Measurements from ENCODE around the gene RCCD1. TPM values are rescaled to one million over a fixed set of nuclear protein-coding genes. Genes with fewer than 3 reads are reported as not detected.

Gene RCCD1
- total and polyA plus RNA-seq, 2 donors (not counting 3 experiments of a cell fraction or from before 2014, with no cell fraction given), result 8.8 to 15.3 TPM

DNA sequence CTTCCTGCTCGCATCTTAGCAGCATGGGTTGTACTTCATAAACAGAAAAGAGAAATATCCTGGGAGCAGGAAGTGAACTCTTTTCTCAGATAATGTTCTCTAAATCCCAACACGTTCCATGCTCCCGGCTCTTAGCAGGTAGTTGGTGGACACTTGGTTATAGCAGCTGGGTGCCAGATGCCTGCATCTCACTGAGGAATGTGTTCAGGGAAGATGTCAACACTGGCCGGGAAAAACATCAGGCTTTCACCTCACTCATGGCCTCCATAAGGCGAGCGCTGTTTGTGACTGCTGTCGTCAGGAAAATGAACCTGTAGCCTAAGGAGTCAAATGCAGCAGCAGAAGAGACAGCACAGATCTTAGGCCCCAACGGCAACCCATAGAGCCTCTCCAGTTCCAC is 44.1 kb downstream of the RCCD1 start:
- Histone ChIP-seq H2AFZ (ENCODE audit: low read depth, low read length) (no peak overlapping the region), H3K27me3 (ENCODE audit: control insufficient read depth in 2 of 2, insufficient read depth in 2 of 2, low read length in 2 of 2) (no peaks in the 10 kb centered on the region), H3K4me2 (ENCODE audit: insufficient read depth, low read length) (no peak overlapping the region), H3K9ac (replicated peaks; ENCODE audit: extremely low read depth, insufficient read depth, low read length) (no peak overlapping the region), H3K4me1 (ENCODE audit: control insufficient read depth, extremely low read depth, insufficient read depth, low read length) (peaks cover 9% of the 10 kb centered on the region), H3K9me1 (replicated peaks; ENCODE audit: control insufficient read depth, extremely low read depth, insufficient read depth, low read length) (no peaks in the 10 kb centered on the region), H3K36me3 (ENCODE audit: control insufficient read depth in 2 of 2, extremely low read depth in 1 of 2, insufficient read depth in 2 of 2, low read length in 2 of 2) (peaks cover 17 to 28% of the 10 kb centered on the region in 2 experiments), H3K4me3 (replicated peaks in 1 of 3; ENCODE audit: insufficient read depth in 1 of 3, low read depth in 1 of 3, low read length in 3 of 3) (no peak overlapping the region), H3K9me3 (replicated peaks; ENCODE audit: control insufficient read depth, insufficient read depth, low read length) (no peaks in the 10 kb centered on the region), H3K79me2 (ENCODE audit: control insufficient read depth, insufficient read depth, low read length) (peaks cover 19% of the 10 kb centered on the region), H3K27ac (ENCODE audit: insufficient read depth, low read depth, low read length) (no peak overlapping the region), H4K20me1 (replicated peaks; ENCODE audit: control insufficient read depth, extremely low read depth, insufficient read depth, low read length) (no peaks in the 10 kb centered on the region)
- BruUV-seq (replicated peaks), result no TSS peak
- dilution Hi-C loops (cut with MboI; ENCODE audit: extremely low pct_ligation_motif_present, low sequenced_read_pairs), result no loop called here
- intact Hi-C loops (cut with micrococcal nuclease), result no loop called here
- FAIRE-seq, result no peak
- CTCF ChIA-PET, result no interaction called here
- TF ChIP-seq POLR2AphosphoS5 (IDR thresholded peaks at IDR 0.05; ENCODE audit: insufficient read depth, low read depth, low read length), result no peak
- TF ChIP-seq POLR2A (IDR thresholded peaks at IDR 0.05; ENCODE audit: low read depth, low read length), result no peak
- no peak for TF ChIP-seq GATA2 (IDR thresholded peaks at IDR 0.05; ENCODE audit: insufficient read depth, insufficient read length, low read depth, low read length)
- TF ChIP-seq, protein P1, sequence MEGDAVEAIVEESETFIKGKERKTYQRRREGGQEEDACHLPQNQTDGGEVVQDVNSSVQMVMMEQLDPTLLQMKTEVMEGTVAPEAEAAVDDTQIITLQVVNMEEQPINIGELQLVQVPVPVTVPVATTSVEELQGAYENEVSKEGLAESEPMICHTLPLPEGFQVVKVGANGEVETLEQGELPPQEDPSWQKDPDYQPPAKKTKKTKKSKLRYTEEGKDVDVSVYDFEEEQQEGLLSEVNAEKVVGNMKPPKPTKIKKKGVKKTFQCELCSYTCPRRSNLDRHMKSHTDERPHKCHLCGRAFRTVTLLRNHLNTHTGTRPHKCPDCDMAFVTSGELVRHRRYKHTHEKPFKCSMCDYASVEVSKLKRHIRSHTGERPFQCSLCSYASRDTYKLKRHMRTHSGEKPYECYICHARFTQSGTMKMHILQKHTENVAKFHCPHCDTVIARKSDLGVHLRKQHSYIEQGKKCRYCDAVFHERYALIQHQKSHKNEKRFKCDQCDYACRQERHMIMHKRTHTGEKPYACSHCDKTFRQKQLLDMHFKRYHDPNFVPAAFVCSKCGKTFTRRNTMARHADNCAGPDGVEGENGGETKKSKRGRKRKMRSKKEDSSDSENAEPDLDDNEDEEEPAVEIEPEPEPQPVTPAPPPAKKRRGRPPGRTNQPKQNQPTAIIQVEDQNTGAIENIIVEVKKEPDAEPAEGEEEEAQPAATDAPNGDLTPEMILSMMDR (IDR thresholded peaks at IDR 0.05; ENCODE audit: extremely low read depth in 1 of 2, insufficient read depth in 1 of 2, low read depth in 1 of 2, low read length in 2 of 2), result no peak
- TF ChIP-seq, protein P2, sequence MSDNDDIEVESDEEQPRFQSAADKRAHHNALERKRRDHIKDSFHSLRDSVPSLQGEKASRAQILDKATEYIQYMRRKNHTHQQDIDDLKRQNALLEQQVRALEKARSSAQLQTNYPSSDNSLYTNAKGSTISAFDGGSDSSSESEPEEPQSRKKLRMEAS (IDR thresholded peaks at IDR 0.05; ENCODE audit: insufficient read depth, insufficient read length), result no peak
- no peak for TF ChIP-seq JUN (IDR thresholded peaks at IDR 0.05; ENCODE audit: borderline replicate concordance, insufficient read depth, insufficient read length, low read depth)
- TF ChIP-seq EZH2 (IDR thresholded peaks at IDR 0.05; ENCODE audit: borderline replicate concordance, low read depth, low read length, severe bottlenecking), result no peak
- no peak for TF ChIP-seq MYC (IDR thresholded peaks at IDR 0.05; ENCODE audit: low read depth, low read length)
- no peak for TF ChIP-seq FOS (IDR thresholded peaks at IDR 0.05; ENCODE audit: borderline replicate concordance, insufficient read depth, low read length)
- no peak for DNase-seq (ENCODE audit: low read depth, low spot score)
- POLR2A ChIA-PET, result no interaction called here
